SK-N-SH (cell line): Measurements from ENCODE around the gene ACIN1.

Source experiments
- CTCF ChIP-seq: fragments of 200-600 bp; sonication (generic); IDR thresholded peaks from 2 replicates; pipeline ENCODE4 v1.6.1; 2017; ENCODE audit warnings: antibody characterized with exemption, mild to moderate bottlenecking, moderate library complexity
- FOSL2 ChIP-seq: IDR thresholded peaks from 2 replicates; pipeline ENCODE4 v1.4.0; 2012; ENCODE audit warnings: low read depth, mild to moderate bottlenecking, moderate library complexity, borderline replicate concordance
- GABPA ChIP-seq: IDR thresholded peaks from 2 replicates; pipeline ENCODE4 v1.4.0; 2012; ENCODE audit warnings: low read depth, mild to moderate bottlenecking
- MAX ChIP-seq: IDR thresholded peaks from 2 replicates; pipeline ENCODE4 v1.4.0; 2012; ENCODE audit warnings: low read depth
- POLR2AphosphoS5 ChIP-seq: IDR thresholded peaks from 2 replicates; pipeline ENCODE4 v1.6.1; 2012; ENCODE audit warnings: low read depth, low read length
- RAD21 ChIP-seq: IDR thresholded peaks from 2 replicates; pipeline ENCODE4 v1.6.1; 2012; ENCODE audit warnings: mild to moderate bottlenecking, low read length
- SMC3 ChIP-seq: IDR thresholded peaks from 2 replicates; pipeline ENCODE4 v1.6.1; 2012; ENCODE audit warnings: low read depth, low read length, improper control_type of control experiment
- TCF12 ChIP-seq: IDR thresholded peaks from 2 replicates; pipeline ENCODE4 v1.4.0; 2012
- TEAD4 ChIP-seq: IDR thresholded peaks from 2 replicates; pipeline ENCODE4 v1.4.0; 2012; ENCODE audit warnings: mild to moderate bottlenecking, borderline replicate concordance; ENCODE audit not compliant: insufficient read depth
- YY1 ChIP-seq: IDR thresholded peaks from 2 replicates; pipeline ENCODE4 v1.4.0; 2012; ENCODE audit warnings: low read depth, mild to moderate bottlenecking
- TF ChIP-seq, protein P1 (sequence below): fragments of 150-350 bp; IDR thresholded peaks from 2 replicates; pipeline ENCODE4 v1.6.1; 2017; ENCODE audit warnings: antibody characterized with exemption, low read length, low read depth, borderline replicate concordance
- TF ChIP-seq, protein P2 (sequence below): IDR thresholded peaks from 2 replicates; pipeline ENCODE4 v1.4.0; 2012; ENCODE audit warnings: low read depth, borderline replicate concordance
- TF ChIP-seq, protein P3 (sequence below): IDR thresholded peaks from 2 replicates; pipeline ENCODE4 v1.4.0; 2012; ENCODE audit warnings: low read depth, borderline replicate concordance
- TF ChIP-seq, protein P4 (sequence below): IDR thresholded peaks from 2 replicates; pipeline ENCODE4 v1.6.1; 2012; ENCODE audit warnings: mild to moderate bottlenecking, low read depth, low read length, moderate library complexity

- no peak for TF ChIP-seq CTCF
- TF ChIP-seq MAX = no peak
- TF ChIP-seq, protein P1, sequence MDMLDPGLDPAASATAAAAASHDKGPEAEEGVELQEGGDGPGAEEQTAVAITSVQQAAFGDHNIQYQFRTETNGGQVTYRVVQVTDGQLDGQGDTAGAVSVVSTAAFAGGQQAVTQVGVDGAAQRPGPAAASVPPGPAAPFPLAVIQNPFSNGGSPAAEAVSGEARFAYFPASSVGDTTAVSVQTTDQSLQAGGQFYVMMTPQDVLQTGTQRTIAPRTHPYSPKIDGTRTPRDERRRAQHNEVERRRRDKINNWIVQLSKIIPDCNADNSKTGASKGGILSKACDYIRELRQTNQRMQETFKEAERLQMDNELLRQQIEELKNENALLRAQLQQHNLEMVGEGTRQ = no peak
- TF ChIP-seq, protein P2, sequence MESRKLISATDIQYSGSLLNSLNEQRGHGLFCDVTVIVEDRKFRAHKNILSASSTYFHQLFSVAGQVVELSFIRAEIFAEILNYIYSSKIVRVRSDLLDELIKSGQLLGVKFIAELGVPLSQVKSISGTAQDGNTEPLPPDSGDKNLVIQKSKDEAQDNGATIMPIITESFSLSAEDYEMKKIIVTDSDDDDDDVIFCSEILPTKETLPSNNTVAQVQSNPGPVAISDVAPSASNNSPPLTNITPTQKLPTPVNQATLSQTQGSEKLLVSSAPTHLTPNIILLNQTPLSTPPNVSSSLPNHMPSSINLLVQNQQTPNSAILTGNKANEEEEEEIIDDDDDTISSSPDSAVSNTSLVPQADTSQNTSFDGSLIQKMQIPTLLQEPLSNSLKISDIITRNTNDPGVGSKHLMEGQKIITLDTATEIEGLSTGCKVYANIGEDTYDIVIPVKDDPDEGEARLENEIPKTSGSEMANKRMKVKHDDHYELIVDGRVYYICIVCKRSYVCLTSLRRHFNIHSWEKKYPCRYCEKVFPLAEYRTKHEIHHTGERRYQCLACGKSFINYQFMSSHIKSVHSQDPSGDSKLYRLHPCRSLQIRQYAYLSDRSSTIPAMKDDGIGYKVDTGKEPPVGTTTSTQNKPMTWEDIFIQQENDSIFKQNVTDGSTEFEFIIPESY = no peak
- TF ChIP-seq YY1 = no peak
- no peak for TF ChIP-seq SMC3
- no peak for TF ChIP-seq GABPA
- TF ChIP-seq POLR2AphosphoS5 = no peak
- no peak for TF ChIP-seq TEAD4
- no peak for TF ChIP-seq RAD21
- TF ChIP-seq FOSL2 = no peak
- TF ChIP-seq, protein P3, sequence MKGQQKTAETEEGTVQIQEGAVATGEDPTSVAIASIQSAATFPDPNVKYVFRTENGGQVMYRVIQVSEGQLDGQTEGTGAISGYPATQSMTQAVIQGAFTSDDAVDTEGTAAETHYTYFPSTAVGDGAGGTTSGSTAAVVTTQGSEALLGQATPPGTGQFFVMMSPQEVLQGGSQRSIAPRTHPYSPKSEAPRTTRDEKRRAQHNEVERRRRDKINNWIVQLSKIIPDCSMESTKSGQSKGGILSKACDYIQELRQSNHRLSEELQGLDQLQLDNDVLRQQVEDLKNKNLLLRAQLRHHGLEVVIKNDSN = no peak
- no peak for TF ChIP-seq TCF12
- TF ChIP-seq, protein P4, sequence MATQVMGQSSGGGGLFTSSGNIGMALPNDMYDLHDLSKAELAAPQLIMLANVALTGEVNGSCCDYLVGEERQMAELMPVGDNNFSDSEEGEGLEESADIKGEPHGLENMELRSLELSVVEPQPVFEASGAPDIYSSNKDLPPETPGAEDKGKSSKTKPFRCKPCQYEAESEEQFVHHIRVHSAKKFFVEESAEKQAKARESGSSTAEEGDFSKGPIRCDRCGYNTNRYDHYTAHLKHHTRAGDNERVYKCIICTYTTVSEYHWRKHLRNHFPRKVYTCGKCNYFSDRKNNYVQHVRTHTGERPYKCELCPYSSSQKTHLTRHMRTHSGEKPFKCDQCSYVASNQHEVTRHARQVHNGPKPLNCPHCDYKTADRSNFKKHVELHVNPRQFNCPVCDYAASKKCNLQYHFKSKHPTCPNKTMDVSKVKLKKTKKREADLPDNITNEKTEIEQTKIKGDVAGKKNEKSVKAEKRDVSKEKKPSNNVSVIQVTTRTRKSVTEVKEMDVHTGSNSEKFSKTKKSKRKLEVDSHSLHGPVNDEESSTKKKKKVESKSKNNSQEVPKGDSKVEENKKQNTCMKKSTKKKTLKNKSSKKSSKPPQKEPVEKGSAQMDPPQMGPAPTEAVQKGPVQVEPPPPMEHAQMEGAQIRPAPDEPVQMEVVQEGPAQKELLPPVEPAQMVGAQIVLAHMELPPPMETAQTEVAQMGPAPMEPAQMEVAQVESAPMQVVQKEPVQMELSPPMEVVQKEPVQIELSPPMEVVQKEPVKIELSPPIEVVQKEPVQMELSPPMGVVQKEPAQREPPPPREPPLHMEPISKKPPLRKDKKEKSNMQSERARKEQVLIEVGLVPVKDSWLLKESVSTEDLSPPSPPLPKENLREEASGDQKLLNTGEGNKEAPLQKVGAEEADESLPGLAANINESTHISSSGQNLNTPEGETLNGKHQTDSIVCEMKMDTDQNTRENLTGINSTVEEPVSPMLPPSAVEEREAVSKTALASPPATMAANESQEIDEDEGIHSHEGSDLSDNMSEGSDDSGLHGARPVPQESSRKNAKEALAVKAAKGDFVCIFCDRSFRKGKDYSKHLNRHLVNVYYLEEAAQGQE = no peak
Measured at GRCh38 chr14:23102801-23103200, 7.9 kb upstream of the ACIN1 start.
